NCI-H1105 treated with DMSO at 0.1 percent for 48 hours (cell line): ENCODE results near the gene EPSTI1.
"Not testable (repeated sequence)": the region's sequence is repeated elsewhere in the genome, so short reads cannot be mapped to it uniquely, and the experiment has no call there.

ENCODE experiments used
- DNase-seq: peaks from one replicate; lab custom pipeline; 2025; lab: John Stamatoyannopoulos, UW

The EPSTI1 gene

DNA sequence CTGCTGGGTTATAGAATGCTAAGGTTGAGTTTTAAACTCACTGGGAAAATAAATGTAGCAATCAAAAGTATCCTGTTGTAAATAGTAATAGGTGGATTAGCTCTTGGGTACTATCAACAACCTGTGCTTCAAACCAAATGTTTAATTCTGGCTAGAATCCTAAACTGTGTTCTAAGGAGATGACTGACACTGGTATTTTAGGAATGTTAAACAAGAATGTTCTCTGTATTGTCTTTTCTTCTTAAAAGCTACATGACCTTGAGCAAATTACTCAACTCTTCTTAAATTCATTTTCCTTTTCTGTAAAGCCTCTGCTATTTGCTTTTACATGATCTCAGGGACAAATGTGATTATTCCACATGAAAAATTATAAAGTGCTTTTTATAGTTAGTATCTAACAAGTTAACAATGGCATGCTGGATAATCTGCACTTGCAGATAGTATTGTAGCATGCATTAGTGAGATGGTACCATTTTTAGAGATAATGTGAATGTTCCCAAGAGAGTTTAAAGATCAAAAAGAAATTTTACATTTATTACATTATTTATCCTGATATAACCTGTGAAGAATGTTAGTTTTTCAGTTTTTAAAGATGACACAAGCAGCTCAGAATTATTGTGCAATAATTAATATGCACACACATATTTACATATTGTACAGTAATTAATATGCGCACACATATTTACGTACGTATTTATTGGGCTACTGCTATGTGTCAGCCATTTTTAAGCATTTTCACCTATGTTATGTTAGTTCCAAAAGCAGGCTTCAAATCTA lies 13.6 kb upstream of the EPSTI1 start:
- no peak for DNase-seq

GRCh38 chr13:43003729-43004128 lies 11.7 kb upstream of the EPSTI1 start:
- no peak for DNase-seq

GRCh38 chr13:43003010-43003409 lies 11.0 kb upstream of the EPSTI1 start:
- no peak for DNase-seq

DNA sequence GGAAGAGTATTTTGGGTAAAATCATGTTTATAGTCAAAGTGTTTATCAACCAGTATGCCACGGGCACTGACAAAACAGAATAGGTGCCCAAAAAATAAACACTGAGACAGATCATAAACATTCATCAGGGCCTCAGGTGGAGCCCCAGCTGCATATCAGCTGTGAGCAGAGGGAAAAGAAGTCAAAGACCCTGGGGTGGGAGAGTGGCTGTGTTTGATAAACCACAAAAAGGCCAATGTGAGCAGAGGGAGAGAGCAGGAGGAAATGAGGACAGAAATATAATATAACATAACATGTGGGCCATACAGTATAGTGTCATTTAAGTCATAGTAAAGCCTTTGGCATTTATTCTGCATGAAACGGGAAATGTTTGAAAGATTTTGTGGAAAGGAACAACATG lies 10.0 kb upstream of the EPSTI1 start:
- DNase-seq = no peak

DNA sequence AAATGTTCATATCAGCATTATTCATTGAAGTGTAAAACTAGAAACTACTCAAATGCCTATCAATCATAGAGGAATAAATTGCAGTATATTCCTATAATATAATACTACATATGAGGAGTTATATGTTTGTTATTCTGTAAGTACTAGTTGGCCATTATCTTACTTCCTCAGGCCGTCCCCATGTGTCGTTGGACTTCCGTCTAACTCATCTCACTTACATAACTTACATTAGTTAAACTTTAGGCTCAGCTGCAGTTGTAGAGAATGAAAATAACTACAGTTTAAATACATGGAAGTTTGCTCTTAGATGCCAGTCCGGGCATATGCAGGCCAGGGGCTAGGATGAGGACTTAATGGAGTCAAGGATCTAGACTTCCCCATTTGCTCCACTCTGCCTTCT lies 8.6 kb upstream of the EPSTI1 start:
- no peak for DNase-seq

GRCh38 chr13:42999491-42999890 lies 7.5 kb upstream of the EPSTI1 start:
- DNase-seq = no peak

GRCh38 chr13:42997381-42997780 lies 5.3 kb upstream of the EPSTI1 start:
- no peak for DNase-seq

GRCh38 chr13:42996584-42996983 lies 4.5 kb upstream of the EPSTI1 start:
- no peak for DNase-seq

DNA sequence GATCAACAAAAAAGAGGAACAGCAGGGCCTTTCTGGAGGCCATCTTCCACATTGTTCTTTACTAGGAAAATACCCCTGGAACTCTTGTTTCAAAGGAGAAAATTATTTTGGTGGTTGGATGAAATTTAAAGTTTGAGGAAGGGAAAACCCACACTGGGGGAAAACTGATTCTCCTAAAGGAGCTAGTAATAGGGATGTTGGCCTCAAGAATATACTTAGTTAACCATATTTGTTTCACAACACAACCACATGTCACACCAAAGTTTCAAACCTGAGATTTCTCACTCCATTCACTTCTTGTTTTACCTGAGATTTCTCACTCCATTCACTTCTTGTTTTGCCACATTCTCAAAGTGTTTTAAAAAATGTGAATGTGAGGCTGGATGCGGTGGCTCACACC lies 2.8 kb upstream of the EPSTI1 start:
- DNase-seq = no peak

- DNase-seq = no peak
Measured at GRCh38 chr13:42992764-42993122, 702 bp upstream of the EPSTI1 start.

DNA sequence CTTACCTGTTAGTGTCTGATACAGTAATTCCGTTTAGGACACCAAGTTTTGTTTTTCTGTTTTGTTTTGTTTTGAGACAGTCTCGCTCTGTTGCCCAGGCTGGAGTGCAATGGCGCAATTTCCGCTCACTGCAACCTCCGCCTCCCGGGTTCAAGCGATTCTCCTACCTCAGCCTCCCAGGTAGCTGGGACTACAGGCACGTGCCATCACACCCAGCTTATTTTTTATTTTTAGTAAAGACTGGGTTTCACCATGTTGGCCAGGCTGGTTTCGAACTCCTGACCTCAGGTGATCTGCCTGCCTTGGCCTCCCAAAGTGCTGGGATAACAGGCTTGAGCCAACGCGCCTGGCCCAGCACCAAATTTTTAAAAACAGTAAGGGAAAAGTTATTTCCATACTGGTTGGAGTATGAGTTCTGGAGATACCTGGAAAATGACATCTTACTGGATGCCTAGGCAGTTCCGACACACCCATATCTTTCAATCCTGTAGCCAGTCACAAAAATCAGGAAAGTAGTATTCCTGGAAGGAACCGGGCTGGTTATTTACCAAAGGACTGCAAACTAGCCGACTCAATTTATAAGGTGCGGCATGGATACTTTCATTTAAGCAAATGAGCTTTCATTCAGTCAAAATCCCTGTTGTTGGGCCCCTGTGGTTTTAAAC lies 676 bp downstream of the EPSTI1 start:
- DNase-seq = not testable (repeated sequence)

DNA sequence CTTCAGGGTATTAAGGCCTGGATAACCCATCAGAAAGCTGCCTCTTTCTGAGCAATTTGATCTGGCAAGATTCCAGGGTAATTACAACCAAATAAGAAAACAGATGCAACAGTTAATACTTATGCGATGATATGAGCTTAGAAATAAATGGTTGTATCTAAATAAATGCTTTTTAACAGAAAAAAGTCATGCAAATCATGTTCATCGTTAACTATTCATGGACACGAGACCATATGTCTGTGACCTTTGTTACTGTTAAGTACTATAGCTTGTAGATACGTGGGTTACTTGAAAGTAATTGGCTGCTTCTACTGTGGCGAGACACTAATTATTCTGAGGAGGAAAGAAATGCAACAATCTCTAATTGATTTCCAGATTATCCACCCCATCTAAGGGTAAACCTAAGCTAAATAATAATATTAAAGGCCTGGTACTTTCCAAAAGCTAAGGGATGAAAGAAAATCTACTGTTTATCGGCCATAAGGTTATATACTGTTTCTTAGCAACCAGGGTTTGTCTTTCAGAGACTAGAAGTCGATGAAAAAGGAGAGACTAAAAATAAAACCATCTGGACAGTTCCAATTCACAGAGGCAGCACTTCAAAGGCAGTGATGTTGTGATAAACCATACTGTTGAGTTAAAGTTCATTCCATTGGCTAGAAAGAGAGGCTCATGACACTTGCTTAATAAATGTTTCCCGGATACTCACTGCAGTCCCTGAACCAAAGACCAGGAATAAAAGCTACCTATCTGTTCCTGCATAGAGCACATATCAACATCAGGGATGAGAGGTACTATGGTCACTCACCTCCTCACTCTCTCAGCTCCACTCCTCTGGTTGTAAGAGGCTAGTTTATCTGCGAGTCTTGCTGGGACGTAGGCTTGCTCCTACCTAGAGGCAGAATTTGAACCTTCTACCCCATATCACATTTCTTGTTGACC lies 1.5 kb downstream of the EPSTI1 start:
- peak; percentile 94 for DNase-seq

DNA sequence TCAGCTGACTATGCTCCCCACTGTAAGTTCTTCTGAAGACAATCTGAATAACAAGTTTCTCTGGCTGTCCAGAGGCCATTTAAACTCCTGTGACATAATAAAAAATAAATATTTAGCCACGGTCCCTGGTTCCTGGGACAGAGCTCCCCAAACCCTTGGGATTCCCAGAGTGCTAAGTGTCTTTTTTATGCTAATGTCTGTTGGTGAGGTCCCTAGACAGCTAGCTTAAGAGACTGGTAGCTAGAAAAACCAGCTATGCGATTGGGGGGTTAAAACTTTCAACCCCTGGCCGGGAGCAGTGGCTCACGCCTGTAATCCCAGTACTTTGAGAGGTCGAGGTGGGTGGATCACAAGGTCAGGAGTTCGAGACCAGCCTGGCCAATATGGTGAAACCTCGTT lies 5.9 kb downstream of the EPSTI1 start:
- DNase-seq = no peak

DNA sequence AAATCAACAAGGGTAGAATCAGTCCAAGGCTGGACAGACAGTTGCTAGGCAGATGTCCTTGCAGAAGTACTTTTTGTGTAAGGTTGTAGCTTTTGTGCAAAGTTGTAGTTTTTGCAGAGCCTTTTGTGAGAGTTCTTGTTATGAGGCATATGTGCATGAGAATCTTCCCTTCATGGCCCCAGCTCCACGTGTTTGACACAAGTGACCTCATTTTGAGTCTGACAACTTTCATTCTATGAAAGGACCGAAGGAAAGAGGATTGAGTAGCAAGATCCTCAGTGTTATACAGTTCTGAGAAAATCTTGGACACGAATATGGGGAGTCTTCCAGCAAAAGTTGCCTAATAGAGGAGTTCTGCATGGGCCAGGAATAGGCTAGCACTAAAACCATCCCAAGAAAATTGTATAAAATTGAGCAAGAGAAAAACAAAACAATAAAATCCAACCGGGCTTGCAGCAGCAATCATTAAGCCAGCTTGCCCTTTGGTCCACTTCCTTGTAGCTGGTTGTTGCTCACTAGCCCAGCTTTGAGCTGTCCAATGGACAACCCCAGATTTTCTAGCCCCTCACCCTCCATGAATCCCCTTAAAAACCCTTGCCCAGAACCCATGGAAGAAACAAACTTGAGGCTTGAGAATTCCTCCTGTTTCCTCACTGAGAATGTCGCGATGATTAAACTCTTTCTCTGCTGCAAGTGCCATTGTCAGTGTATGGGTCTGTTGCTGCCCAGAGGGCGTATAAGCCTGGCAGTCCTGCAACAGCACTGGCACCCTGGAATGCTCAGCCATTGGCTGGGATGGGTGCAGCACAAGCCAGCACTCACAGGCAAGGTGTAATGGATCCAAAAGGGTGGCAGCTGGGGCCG lies 6.5 kb downstream of the EPSTI1 start:
- no peak for DNase-seq

DNA sequence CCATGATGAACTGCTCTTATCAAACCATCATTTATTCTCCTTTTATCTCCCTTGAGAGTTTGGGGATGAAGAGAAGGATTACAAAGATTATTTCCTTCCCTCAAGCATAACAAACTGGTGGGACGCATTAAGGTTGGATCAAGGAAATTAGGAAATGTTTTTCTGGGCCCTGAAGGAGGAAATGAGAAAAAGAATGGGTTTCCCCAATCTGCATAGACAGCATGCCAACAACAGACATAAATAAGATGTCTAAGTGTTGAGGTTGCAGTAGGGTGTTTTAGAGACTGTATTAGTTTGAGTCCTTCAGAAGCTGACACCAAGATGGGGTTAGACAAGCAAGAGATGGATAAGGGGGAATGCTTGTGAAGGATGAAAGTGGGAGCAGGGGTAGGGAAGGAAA lies 7.3 kb downstream of the EPSTI1 start:
- no peak for DNase-seq

DNA sequence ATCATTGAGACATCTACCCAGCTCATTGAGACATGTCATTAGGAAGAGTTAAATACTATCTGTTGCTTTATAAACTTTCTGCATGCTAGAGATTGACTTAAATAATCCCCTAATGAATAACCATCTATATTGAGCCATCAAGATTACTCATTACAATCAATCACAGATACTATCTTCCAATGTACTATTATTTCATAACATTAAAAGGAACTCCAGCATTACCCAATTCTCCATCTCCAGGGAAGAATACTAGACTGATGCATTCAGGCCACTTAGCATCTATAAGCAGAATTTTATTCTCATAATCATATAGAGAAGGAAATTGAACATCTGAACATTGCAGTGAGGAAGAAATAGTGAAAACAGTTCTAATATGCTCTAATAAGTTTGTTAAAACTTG lies 8.0 kb downstream of the EPSTI1 start:
- no peak for DNase-seq

DNA sequence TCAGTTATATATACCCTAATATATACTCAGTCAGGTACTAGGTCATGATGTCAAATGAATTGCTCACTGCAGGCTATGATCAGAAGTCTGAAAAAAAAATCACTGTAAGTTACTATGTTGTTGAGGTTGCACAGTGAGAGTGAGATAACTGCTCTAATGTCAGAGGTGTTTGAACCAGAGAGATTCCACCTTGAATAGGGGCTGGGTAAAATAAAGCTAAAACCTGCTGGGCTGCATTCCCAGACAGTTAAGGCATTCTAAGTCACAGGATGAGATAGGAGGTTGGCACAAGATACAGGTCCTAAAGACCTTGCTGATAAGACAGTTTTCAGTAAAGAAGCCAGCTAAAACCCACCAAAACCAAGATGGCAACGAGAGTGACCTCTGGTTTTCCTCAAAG lies 10.2 kb downstream of the EPSTI1 start:
- no peak for DNase-seq

DNA sequence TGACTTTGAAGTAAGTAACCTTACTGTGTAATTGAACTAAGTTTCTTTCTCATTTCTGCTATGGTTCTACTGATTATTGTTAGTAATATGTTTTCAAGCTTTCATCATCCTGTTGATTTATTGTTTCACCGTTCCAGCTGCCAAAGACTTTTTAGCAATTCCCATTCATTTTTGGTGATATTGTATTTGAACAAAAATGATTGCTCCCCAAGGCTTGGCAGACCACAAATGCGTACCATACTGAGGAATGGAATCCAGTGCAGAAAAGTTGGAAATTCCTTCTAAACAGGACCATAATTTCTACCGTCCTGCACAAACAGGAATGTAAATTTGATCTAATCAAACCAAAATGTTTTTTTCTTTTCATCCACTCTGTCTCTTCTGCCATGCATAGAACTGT lies 10.7 kb downstream of the EPSTI1 start:
- no peak for DNase-seq

DNA sequence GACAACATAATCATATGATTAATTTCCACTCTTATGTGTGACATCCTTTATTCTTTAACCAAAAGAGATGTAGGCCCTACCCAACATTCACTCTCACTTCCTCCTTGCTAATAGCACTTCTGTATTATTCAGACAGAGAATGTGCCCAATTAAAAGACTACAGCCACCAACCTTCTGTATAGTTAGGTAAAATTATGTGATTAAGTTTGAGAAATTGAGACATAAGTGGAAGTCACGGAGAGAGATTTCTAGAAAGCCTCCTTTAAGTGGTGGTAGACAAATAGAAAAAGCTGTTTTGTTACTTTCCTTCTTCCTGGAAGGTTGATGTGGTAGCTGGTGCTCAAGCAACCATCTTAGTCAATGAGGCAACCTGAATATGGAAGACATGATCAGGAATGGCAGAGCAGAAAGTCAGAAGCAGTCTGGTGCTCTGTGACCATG lies 14.8 kb downstream of the EPSTI1 start:
- DNase-seq = no peak

GRCh38 chr13:42976066-42976465 lies 16.0 kb downstream of the EPSTI1 start:
- DNase-seq = no peak

- no peak for DNase-seq
Measured at GRCh38 chr13:42973581-42973980, 18.5 kb downstream of the EPSTI1 start.
